ENCODE data around the gene CRYBB3. TPM values are rescaled to one million over a fixed set of nuclear protein-coding genes. Genes with fewer than 3 reads are reported as not detected.
"Not testable (repeated sequence)": the region's sequence is repeated elsewhere in the genome, so short reads cannot be mapped to it uniquely, and the experiment has no call there.

The CRYBB3 gene
- total and polyA plus RNA-seq, 10 donors: 0.16 to 0.80 TPM; not detected in 8

DNA sequence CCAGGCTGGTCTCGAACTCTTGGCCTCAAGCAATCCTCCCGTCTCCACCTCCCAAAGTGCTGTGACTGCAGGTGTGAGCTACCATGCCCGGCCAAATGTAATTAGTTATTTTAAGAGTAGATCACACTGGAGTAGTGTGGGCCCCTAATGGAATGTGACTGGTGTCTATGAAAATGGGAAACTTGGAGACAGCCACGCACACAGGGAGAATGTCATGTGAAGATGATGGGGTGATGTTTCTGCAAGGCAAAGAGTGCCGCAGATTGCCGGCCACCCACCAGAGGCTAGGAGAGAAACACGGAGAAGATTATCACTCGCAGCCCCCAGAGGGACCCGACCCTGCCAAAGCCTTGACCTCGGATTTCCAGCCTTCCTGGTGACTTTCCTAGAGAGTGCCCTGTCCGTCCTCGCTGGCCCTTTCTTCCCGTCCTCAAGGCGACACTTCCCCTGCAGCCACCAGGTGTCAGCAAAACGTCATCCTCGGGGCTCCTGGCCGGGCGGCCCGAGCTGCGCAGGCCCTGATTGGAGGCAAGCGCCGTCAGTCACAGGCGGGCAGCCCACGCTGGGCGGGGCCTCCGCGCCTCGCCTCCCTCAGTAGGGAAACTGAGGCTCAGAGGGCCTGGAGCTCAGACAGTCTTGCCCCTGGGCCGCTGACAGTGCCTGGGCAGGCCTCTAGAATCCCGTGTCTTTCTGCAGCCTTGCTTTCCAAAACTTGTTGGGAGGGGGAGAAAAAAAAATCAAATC is 36.1 kb downstream of the CRYBB3 start:
- peaks cover 0 to 62% (median 7%) of the 10 kb centered on the region in 7 donors for H3K27me3 ChIP-seq (replicated peaks in 1 of 7)
- no peak overlapping the region for H3K27ac ChIP-seq
- intact Hi-C loops (cut with DNase I; ENCODE audit: low total_unique reads): no loop called here
- no peak overlapping the region for H3K4me3 ChIP-seq
- no peaks in the 10 kb centered on the region for H3K36me3 ChIP-seq
- DNase-seq: peak; percentile 86
- 12 to 22% (median 14%) methylated on average over 16 to 30 of the region's 30 CpGs for WGBS, 5 donors
- H3K9me3 ChIP-seq: no peaks in the 10 kb centered on the region
- no peak for TF ChIP-seq POLR2A (IDR thresholded peaks at IDR 0.05)
- TF ChIP-seq, protein P1, sequence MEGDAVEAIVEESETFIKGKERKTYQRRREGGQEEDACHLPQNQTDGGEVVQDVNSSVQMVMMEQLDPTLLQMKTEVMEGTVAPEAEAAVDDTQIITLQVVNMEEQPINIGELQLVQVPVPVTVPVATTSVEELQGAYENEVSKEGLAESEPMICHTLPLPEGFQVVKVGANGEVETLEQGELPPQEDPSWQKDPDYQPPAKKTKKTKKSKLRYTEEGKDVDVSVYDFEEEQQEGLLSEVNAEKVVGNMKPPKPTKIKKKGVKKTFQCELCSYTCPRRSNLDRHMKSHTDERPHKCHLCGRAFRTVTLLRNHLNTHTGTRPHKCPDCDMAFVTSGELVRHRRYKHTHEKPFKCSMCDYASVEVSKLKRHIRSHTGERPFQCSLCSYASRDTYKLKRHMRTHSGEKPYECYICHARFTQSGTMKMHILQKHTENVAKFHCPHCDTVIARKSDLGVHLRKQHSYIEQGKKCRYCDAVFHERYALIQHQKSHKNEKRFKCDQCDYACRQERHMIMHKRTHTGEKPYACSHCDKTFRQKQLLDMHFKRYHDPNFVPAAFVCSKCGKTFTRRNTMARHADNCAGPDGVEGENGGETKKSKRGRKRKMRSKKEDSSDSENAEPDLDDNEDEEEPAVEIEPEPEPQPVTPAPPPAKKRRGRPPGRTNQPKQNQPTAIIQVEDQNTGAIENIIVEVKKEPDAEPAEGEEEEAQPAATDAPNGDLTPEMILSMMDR (IDR thresholded peaks at IDR 0.05 in 8 of 11, conservative IDR thresholded peaks at IDR 0.05 in 3 of 11): peak in 9 of 11 experiments; percentile 23 to 69 (median 56)
- peak in 2 of 3 donors; percentile 30 to 46 for TF ChIP-seq POLR2AphosphoS5 (IDR thresholded peaks at IDR 0.05)
- H3K4me1 ChIP-seq: peaks cover 0 to 12% (median 5%) of the 10 kb centered on the region in 6 donors

DNA sequence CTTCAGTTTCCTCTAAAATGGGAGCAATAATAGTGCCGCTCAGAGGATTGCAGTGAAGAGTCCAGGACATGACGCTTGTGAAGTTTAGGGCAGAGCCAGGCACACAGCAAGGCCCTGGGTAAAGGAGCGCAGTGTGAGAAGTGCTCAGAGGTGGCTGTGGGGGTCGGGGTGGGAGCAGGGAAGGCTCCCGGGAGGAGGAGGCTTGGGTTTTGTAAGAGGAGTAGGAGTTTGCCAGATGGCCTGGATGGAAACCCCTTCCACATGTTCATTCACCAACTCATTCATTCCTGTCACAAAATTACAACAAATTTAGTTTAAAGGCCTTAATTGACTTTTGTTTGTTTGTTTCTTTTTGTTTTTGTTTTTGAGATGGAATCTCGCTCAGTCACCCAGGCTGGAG is 36.8 kb downstream of the CRYBB3 start:
- peaks cover 0 to 12% (median 5%) of the 10 kb centered on the region in 6 donors for H3K4me1 ChIP-seq
- 82 to 90% (median 84%) methylated on average over 6 of the region's 6 CpGs for WGBS, 5 donors
- DNase-seq: no peak
- intact Hi-C loops (cut with DNase I; ENCODE audit: low total_unique reads): no loop called here
- H3K36me3 ChIP-seq: no peaks in the 10 kb centered on the region
- no peak overlapping the region for H3K27ac ChIP-seq
- peaks cover 0 to 62% (median 7%) of the 10 kb centered on the region in 7 donors for H3K27me3 ChIP-seq (replicated peaks in 1 of 7)
- H3K9me3 ChIP-seq: no peaks in the 10 kb centered on the region
- no peak for TF ChIP-seq POLR2AphosphoS5 (IDR thresholded peaks at IDR 0.05)
- TF ChIP-seq, protein P1 (IDR thresholded peaks at IDR 0.05 in 8 of 11, conservative IDR thresholded peaks at IDR 0.05 in 3 of 11): no peak
- no peak overlapping the region for H3K4me3 ChIP-seq

DNA sequence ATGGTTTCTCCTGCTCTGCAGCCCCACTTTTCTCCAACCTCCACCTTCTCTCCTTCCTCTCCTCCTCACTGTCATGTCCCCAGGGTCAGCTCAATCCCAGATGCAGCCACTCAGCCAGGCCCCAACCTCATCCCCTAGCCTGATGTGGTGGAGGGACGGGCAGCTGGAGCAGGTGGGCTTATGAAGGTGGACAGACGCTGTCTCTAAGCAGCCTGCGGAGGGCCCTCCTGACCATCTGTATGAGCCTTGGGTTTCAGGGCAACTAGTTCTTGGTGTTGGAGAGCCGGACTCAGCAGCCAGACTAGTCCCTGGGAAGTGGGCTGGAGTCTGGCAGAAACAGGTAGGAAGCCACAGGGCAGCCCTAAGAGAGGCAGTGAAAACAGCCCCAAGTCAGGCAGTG is 37.8 kb downstream of the CRYBB3 start:
- Histone ChIP-seq H3K4me1 (peaks cover 0 to 12% (median 5%) of the 10 kb centered on the region in 6 donors), H3K4me3 (no peak overlapping the region), H3K27me3 (replicated peaks in 1 of 7) (peaks cover 0 to 62% (median 7%) of the 10 kb centered on the region in 7 donors), H3K36me3 (no peaks in the 10 kb centered on the region), H3K9me3 (no peaks in the 10 kb centered on the region), H3K27ac (no peak overlapping the region)
- no peak for TF ChIP-seq POLR2AphosphoS5 (IDR thresholded peaks at IDR 0.05)
- TF ChIP-seq POLR2A (IDR thresholded peaks at IDR 0.05): no peak
- TF ChIP-seq, protein P1 (IDR thresholded peaks at IDR 0.05 in 8 of 11, conservative IDR thresholded peaks at IDR 0.05 in 3 of 11): no peak
- intact Hi-C loops (cut with DNase I; ENCODE audit: low total_unique reads): no loop called here
- 78 to 90% (median 87%) methylated on average over 4 of the region's 4 CpGs for WGBS, 5 donors
- DNase-seq: no peak

DNA sequence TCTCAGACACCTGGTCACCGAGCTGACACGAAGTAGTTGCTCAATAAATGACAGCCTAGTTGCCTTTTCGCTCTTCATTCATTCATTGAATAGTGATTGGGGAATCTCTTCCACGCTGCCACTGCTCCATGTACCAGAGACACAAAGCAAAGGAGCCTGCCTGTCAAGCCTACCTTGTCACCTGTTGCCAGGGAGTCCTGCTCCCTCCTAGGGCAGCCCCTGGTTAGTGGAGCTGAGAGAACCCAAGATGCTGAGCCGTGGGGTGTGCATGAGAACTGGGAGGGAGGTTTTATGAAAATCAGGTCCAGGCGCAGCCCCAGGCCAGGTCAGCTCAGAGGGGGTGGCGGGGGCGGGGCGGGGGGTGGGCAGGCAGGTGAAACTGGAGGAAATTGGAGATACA is 38.4 kb downstream of the CRYBB3 start:
- intact Hi-C loops (cut with DNase I; ENCODE audit: low total_unique reads); H3K9me3 ChIP-seq; H3K4me3 ChIP-seq; DNase-seq; H3K36me3 ChIP-seq; H3K27ac ChIP-seq: not testable (repeated sequence)
- H3K4me1 ChIP-seq: peaks cover 0 to 12% (median 5%) of the 10 kb centered on the region in 6 donors
- WGBS, 5 donors: 62 to 78% (median 71%) methylated on average over 9 of the region's 9 CpGs
- H3K27me3 ChIP-seq (replicated peaks in 1 of 7): peaks cover 0 to 58% (median 7%) of the 10 kb centered on the region in 7 donors

DNA sequence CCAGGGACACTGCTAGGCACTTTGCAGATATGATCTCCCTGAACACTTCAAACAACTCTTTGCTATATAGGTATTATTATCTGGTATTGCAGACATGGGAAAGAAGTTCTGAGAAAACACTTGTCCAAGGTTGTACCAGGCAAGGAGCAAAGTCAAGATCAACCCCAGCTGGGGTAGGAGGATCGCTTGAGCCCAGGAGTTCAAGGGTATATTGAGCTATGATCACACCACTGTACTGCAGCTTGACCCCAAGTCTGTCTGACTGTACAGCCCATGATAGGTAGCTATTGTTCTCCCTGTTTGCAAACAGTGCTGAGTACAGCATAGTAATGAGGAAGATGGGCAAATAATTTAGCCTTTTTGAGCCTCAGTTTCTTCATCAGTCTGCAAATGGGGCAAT is 55.5 kb downstream of the CRYBB3 start:
- intact Hi-C loops (cut with DNase I; ENCODE audit: low total_unique reads); H3K4me1 ChIP-seq; H3K27ac ChIP-seq; DNase-seq; H3K27me3 ChIP-seq (replicated peaks in 1 of 7); H3K9me3 ChIP-seq; H3K36me3 ChIP-seq; H3K4me3 ChIP-seq: not testable (repeated sequence)
- 69 to 100% (median 75%) methylated on average over 1 of the region's 1 CpG for WGBS, 5 donors

All from spleen (tissue), 11 donors.